GM19099 (cell line): Measurements from ENCODE around the gene USP46.

ENCODE experiments used
- POLR2A ChIP-seq: IDR thresholded peaks from 3 replicates; pipeline ENCODE4 v1.6.1; 2011; ENCODE audit warnings: low read depth; ENCODE audit not compliant: insufficient read length; ENCODE audit errors: extremely low read depth

The USP46 gene

GRCh38 chr4:52573551-52573950, 85.5 kb downstream of the USP46 start:
- no peak for TF ChIP-seq POLR2A

GRCh38 chr4:52572936-52573485, 86.1 kb downstream of the USP46 start:
- TF ChIP-seq POLR2A: no peak

- no peak for TF ChIP-seq POLR2A
Measured at GRCh38 chr4:52568351-52568750, 90.8 kb downstream of the USP46 start.

- no peak for TF ChIP-seq POLR2A
Measured at GRCh38 chr4:52566136-52567031, 92.7 kb downstream of the USP46 start.

GRCh38 chr4:52560844-52561280, 98.2 kb downstream of the USP46 start:
- TF ChIP-seq POLR2A: no peak

GRCh38 chr4:52555356-52555716, 103.8 kb downstream of the USP46 start:
- TF ChIP-seq POLR2A: no peak

- TF ChIP-seq POLR2A: no peak
Measured at GRCh38 chr4:52554612-52555355, 104.3 kb downstream of the USP46 start.

- no peak for TF ChIP-seq POLR2A
Measured at GRCh38 chr4:52552778-52553177, 106.3 kb downstream of the USP46 start.

- TF ChIP-seq POLR2A: no peak
Measured at GRCh38 chr4:52551487-52551886, 107.6 kb downstream of the USP46 start.

- TF ChIP-seq POLR2A: no peak
Measured at GRCh38 chr4:52550186-52550585, 108.9 kb downstream of the USP46 start.

GRCh38 chr4:52548818-52549570, 110.1 kb downstream of the USP46 start:
- no peak for TF ChIP-seq POLR2A

- TF ChIP-seq POLR2A: no peak
Measured at GRCh38 chr4:52546449-52546848, 112.7 kb downstream of the USP46 start.

- TF ChIP-seq POLR2A: no peak
Measured at GRCh38 chr4:52545099-52546069, 113.7 kb downstream of the USP46 start.
